UCSD-AML1 (cell line): Measurements from ENCODE around the gene SNAI3.
"Not testable (repeated sequence)": the region's sequence is repeated elsewhere in the genome, so short reads cannot be mapped to it uniquely, and the experiment has no call there.

Experiments used
- DNase-seq: peaks from one replicate; lab custom pipeline; 2025; ENCODE audit not compliant: unreplicated experiment; lab: John Stamatoyannopoulos, UW

The SNAI3 gene

GRCh38 chr16:88671806-88672205, 14.5 kb downstream of the SNAI3 start:
- no peak for DNase-seq

GRCh38 chr16:88669980-88670379, 16.3 kb downstream of the SNAI3 start:
- no peak for DNase-seq

- not testable (repeated sequence) for DNase-seq
Measured at GRCh38 chr16:88669493-88669892, 16.8 kb downstream of the SNAI3 start.

GRCh38 chr16:88667461-88667860, 18.8 kb downstream of the SNAI3 start:
- no peak for DNase-seq

- DNase-seq, result no peak
Measured at GRCh38 chr16:88665570-88665969, 20.7 kb downstream of the SNAI3 start.

GRCh38 chr16:88665148-88665547, 21.2 kb downstream of the SNAI3 start:
- no peak for DNase-seq

GRCh38 chr16:88662843-88663606, 23.3 kb downstream of the SNAI3 start, which contains the start of gene MVD:
TSS of gene MVD (minus strand) at chr16:88663091. CDS start at chr16:88663080, 11 bp downstream.
- DNase-seq, result peak; percentile 98

GRCh38 chr16:88662222-88662842, 24.0 kb downstream of the SNAI3 start:
- no peak for DNase-seq

GRCh38 chr16:88661468-88661867, 24.8 kb downstream of the SNAI3 start:
- DNase-seq, result no peak

- no peak for DNase-seq
Measured at GRCh38 chr16:88659160-88659559, 27.1 kb downstream of the SNAI3 start.

- DNase-seq, result no peak
Measured at GRCh38 chr16:88658714-88659113, 27.6 kb downstream of the SNAI3 start.

GRCh38 chr16:88657371-88657770, 28.9 kb downstream of the SNAI3 start:
- no peak for DNase-seq

- DNase-seq, result no peak
Measured at GRCh38 chr16:88656291-88656980, 29.9 kb downstream of the SNAI3 start.

- DNase-seq, result no peak
Measured at GRCh38 chr16:88655733-88656281, 30.5 kb downstream of the SNAI3 start.

- DNase-seq, result no peak
Measured at GRCh38 chr16:88655053-88655732, 31.1 kb downstream of the SNAI3 start.

GRCh38 chr16:88654363-88655052, 31.8 kb downstream of the SNAI3 start:
- DNase-seq, result no peak

GRCh38 chr16:88653596-88654362, 32.5 kb downstream of the SNAI3 start:
- DNase-seq, result no peak

GRCh38 chr16:88653101-88653500, 33.2 kb downstream of the SNAI3 start:
- no peak for DNase-seq

GRCh38 chr16:88652762-88653063, 33.6 kb downstream of the SNAI3 start:
- DNase-seq, result no peak
